HG02678 (cell line): ENCODE data around the gene SLC27A5.
"Not testable (repeated sequence)": the region's sequence is repeated elsewhere in the genome, so short reads cannot be mapped to it uniquely, and the experiment has no call there.

Source experiments
- ATAC-seq: cut with Tn5 transposase; IDR thresholded peaks from one replicate; pipeline ENCODE4 v1.9.1; 2021; ENCODE audit warnings: mild to moderate bottlenecking, moderate library complexity; ENCODE audit not compliant: unreplicated experiment

The SLC27A5 gene

DNA sequence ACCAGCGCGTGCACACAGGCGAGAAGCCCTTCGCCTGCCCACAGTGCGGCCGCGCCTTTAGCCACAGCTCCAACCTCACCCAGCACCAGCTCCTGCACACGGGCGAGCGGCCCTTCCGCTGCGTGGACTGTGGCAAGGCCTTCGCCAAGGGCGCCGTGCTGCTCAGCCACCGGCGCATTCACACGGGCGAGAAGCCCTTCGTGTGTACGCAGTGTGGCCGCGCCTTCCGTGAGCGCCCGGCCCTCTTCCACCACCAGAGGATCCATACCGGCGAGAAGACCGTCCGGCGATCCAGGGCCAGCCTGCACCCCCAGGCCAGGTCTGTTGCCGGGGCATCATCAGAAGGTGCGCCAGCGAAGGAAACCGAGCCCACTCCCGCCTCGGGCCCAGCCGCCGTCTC is 40.1 kb downstream of the SLC27A5 start:
- no peak for ATAC-seq

DNA sequence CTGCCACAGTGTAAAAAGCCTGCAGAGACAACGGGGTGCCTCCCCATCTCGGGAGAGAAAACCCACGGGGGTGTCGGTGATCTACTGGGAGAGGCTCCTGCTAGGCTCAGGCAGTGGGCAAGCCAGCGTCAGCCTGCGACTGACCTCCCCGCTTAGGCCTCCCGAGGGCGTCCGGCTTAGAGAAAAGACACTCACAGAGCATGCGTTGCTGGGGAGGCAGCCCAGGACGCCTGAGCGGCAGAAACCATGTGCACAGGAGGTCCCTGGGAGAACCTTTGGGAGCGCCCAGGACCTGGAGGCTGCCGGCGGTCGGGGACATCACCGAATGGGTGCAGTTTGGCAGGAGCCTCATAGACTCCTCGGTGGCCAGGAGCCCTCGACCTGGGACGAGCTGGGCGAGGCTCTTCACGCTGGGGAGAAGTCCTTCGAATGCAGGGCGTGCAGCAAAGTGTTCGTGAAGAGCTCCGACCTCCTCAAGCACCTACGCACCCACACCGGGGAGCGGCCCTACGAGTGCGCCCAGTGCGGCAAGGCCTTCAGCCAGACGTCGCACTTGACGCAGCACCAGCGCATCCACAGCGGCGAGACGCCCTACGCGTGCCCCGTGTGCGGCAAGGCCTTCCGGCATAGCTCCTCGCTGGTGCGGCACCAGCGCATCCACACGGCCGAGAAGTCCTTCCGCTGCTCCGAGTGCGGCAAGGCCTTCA is 40.8 kb downstream of the SLC27A5 start:
- not testable (repeated sequence) for ATAC-seq

DNA sequence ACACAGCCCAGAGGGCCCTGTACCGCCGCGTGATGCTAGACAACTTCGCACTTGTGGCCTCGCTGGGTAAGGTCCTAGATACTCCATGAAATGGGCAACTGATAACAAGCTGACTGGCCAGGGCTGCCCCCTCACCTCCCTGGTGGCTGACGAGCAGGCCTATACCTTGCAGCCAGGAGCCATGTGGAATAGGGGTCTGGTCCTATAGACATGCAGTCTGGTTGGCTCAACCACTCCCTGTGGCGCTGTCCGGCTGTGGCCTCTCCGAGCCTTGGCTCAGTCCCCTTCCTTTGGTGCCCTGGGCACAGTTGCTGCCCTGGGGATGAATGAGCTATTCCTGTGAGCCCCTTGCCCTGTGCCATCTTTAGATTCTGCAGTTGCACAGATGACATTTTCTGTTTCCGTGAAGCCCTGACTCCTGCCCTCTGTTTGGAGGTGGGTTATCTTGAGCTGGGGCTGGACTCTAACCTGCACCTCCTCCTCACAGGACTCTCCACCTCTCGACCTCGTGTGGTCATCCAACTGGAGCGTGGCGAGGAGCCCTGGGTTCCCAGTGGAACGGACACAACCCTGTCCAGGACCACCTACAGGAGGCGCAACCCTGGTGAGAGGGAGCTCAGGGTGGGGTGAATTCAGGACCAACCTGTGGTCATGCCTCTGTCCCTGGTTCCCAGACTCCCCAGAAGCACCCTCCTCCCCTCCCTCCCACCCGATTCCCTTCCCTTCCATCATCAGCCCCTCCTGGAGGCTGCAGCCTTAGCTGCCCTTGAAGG is 42.4 kb downstream of the SLC27A5 start:
- ATAC-seq: no peak

DNA sequence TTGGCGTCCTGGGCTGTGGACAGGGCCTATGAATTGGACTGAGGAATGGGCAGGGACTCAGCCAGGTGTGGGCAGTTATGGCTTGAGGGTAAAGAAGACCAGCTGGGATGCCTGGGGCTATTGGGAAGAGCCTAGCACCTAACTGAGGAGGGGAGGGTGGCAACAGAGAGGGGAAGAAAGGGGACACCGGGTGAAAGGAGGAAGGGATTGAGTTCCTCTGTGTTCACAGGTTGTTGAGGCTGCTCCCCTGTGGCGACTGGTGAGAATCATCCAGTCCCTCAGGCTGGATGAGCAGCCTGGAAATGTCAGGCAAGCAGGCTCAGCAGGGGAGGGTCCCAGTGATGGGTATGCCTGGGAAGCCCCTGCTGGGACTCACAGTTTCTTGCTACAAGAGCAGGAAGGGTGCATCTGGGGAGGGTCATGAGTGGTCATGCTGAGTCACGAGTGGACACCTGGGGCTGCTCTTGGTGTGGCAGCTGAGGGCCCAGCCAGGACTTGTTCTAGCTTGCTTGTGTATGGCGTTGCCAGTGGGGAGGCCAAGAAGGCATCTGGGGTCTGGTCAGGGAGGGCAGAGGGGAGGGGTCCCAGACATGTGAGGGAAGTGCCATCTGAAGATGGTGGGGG is 43.5 kb downstream of the SLC27A5 start:
- no peak for ATAC-seq

DNA sequence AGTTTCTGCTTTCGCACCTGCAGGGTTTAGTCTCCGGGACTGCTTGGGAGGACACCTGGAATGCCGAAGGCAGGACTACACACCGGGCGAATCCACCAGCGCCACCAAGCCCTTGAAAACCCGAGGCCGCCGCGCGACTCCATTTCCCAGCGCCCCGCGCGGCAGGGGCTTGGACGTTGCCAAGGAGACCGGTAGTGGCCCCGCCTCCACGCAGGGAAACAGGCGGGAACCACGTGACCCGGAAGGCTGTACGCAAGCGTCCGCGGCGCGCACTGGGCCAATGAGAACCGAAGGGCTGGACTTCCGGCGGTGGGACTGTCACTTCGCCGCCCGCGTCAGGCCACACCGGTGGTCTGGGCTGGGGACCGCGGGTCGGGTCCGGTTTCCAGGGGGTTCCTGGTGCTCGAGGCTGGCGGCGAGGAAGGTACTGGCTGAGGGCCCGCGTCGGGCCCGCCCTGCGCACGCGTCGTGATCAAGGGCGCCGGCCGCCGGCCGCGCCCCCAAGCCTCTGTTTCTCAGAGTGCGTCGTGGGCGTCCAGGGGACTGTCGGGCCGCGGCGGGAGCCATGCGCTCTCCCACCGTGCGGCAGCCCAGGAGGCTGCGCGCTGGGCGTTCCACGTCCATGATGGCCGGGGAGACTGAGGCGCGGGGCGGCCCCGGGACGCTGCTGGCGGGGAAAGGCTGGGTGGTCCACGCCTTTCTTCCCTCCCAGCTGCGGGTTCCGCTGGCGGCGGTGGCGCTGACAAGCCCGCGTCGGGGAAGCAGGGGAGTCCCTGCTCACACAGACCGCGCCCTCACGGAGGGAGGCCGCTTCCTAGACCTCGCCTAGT is 44.8 kb downstream of the SLC27A5 start, which contains the start of gene ZNF324:
Gene ZNF324, plus strand, starts transcription at position 321 of the 830 bp plus-strand sequence. CDS start 2,106 bp downstream, outside the sequence.
- ATAC-seq: peak; percentile 95

DNA sequence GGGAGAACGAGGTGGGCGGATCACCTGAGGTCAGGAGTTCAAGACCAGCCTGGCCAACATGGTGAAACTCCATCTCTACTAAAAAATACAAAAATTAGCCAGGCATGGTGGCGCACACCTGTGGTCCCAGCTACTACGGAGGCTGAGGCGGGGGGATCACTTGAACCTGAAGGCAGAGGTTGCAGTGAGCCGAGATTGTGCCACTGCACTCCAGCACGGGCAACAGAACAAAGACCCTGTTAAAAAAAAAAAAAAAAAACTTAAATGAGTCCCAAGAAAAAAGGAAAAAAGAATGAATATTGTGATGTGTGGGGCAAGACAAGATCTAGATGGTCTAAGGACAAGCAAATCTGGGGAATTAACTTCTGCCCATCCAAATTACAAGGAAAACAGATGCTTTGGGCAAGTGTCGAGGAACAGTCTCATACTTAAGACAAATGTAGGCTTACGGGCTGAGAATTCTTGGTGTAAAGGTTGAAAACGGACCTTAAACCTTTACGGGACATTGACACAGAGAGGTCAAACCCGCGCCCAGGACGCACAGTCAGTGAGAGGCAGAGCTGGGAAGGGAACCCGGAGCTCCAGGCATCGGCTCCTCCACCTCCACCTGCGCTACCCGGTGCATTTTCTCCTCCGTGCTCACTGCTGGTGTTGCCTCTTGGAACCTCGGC is 45.6 kb downstream of the SLC27A5 start:
- no peak for ATAC-seq

DNA sequence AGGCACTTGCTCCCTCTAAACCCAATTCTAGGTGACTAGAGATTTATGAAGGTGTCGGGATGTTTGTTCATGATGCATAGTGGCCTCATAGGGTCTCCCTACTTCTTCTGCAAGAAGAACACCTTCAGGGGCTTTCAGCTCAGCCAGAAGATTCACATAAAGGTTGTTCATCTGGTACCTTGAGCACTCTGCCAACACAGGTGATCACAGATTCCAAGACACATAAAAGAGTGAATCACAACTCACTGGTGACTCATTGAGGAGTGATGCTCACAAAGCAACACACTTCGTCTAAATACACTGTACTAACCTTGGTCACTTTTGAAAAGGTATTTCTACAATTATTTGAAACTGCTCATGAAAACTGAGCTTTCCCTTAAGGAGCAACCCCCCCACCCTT is 51.8 kb downstream of the SLC27A5 start:
- ATAC-seq: no peak

DNA sequence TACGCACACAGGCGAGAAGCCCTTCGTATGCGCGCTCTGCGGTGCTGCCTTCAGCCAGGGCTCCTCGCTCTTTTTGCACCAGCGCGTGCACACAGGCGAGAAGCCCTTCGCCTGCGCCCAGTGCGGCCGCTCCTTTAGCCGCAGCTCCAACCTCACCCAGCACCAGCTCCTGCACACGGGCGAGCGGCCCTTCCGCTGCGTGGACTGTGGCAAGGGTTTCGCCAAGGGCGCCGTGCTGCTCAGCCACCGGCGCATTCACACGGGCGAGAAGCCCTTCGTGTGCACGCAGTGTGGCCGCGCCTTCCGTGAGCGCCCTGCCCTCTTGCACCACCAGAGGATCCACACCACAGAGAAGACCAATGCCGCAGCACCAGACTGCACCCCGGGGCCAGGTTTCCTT is 55.7 kb downstream of the SLC27A5 start:
- no peak for ATAC-seq

DNA sequence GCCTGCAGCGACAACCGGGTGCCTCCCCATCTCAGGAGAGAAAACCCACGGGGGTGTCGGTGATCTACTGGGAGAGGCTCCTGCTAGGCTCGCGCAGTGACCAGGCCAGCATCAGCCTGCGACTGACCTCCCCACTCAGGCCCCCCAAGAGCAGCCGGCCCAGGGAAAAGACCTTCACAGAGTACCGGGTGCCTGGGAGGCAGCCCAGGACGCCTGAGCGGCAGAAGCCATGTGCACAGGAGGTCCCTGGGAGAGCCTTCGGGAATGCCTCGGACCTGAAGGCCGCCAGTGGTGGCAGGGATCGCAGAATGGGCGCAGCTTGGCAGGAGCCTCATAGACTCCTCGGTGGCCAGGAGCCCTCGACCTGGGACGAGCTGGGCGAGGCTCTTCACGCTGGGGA is 56.5 kb downstream of the SLC27A5 start:
- ATAC-seq: no peak

DNA sequence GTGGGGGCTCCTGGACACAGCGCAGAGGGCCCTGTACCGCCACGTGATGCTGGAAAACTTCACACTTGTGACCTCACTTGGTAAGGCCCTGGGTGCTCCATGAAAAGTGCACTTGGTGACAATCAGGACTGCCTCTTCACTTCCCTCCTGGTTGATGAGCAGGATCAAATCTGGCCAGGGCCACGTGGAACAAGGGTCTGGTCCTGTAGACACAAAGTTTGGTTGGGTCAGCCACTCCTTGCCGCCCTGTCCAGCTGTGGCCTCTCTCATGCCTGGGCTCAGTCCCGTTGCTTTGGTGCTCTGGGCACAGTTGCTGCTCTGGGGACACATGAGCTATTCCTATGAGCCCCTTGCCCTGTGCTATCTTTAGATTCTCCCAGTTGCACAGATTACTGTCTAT is 58.0 kb downstream of the SLC27A5 start:
- ATAC-seq: no peak

DNA sequence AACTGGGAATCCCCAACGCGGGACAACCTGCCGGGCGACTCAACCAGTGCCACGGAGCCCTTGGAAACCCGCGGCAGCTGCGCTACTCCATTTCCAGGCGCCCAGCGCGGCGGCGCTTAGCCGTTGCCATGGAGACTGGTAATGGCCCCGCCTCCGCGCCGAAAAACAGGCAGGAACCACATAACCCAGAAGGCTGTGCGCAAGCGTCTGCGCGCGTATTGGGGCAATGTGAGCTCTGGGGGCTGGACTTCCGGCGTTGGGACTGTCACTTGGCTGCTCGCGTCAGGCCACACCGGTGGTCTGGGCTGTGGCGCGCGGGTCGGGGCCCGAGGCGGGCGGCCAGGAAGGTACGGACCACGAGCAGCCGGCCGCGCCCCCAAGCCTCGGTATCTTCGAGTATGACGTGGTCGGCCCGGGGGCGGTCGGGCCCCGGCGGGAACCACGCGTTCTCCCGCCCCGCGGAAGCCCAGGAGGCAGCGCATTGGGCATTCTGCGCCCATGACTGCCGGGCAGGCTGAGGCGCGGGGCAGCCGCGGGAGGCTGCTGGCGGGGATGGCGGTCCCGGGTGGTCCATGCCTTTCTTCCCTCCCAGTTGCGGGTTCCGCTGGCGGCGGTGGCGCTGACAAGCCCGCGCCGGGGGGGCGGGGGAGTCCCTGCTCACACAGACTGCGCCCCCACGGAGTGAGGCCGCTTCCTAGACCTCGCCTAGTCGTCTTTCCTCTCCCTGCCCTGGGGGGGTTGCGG is 60.3 kb downstream of the SLC27A5 start, which contains the start of gene ZNF324B:
Gene ZNF324B, plus strand, starts transcription at position 265 of the 744 bp plus-strand sequence. CDS start 2,080 bp downstream, outside the sequence.
- peak; percentile 98 for ATAC-seq

DNA sequence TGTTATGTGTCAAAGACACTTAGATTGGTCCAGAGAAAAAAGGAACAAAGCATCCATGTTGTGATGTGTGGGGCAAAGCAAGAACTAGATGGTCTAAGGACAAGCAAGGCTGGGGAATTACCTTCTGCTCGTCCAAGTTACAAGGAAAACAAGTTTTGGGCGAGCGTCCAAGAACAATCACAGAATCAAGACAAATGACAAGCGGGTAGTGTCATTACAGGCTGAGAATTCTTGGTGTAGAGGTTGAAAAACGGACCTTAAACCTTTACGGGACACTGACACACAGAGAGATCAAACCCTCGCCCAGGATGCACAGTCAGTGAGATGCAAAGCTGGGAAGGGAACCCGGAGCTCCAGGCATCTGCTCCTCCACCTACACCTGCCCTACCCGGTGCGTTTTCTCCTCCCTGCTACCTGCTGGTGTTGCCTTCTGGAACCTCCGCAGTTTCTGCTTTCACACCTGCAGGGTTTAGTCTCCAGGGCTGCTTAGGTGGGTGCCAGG is 60.9 kb downstream of the SLC27A5 start:
- ATAC-seq: peak; percentile 4

DNA sequence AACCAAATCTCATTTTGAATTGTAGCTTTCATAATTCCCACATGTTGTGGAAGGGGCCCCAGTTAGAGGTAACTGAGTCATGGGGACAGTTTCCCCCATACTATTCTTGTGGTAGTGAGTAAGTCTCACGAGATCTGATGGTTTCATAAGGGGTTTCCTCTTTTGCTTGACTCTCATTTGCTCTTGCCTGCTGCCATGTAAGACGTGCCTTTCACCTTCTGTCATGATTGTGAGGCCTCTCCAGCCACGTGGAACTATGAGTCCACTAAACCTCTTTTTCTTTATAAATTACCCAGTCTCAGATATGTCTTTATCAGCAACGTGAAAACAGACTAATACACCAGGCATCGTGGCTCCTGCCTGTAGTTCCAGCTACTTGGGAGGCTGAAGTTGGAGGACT is 61.8 kb downstream of the SLC27A5 start:
- not testable (repeated sequence) for ATAC-seq

DNA sequence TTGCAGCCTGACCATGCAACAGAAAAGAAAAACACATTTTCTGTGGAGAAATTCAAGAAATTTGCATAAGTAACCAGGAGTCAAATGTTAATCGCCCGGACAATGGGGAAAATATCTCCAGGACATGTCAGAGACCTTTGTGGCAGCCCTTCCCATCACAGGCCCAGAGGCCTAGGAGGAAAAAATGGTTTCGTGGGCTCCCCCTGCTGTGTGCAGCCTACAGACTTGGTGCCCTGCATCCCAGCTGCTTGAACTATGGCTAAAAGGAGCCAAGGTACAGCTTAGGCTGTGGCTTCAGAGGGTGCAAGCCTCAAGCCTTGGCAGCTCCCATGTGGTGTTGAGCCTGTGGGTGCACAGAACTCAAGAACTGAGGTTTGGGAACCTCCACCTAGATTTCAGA is 62.9 kb downstream of the SLC27A5 start:
- not testable (repeated sequence) for ATAC-seq
